HCEC 1CT (cell line): ENCODE data around the gene AP2B1.

ENCODE experiments used
- DNase-seq: peaks from one replicate; pipeline ENCODE4 v3.0.0-alpha.2; 2017

Gene AP2B1

GRCh38 chr17:35750526-35751395 is 163.6 kb downstream of the AP2B1 start:
- no peak for DNase-seq

- peak; percentile 27 for DNase-seq
Measured at GRCh38 chr17:35751541-35751940, 164.4 kb downstream of the AP2B1 start.

- no peak for DNase-seq
Measured at GRCh38 chr17:35752471-35752870, 165.3 kb downstream of the AP2B1 start.

GRCh38 chr17:35752945-35753764 is 166.0 kb downstream of the AP2B1 start, which contains the start of gene GAS2L2:
Gene GAS2L2 (minus strand): TSS chr17:35753239. CDS start chr17:35752850, 389 bp downstream.
- DNase-seq = no peak

GRCh38 chr17:35757243-35757642 is 170.1 kb downstream of the AP2B1 start:
- no peak for DNase-seq

GRCh38 chr17:35760587-35760986 is 173.5 kb downstream of the AP2B1 start, which contains the start of gene C17orf50:
Gene C17orf50 (plus strand): TSS chr17:35760887. CDS start chr17:35760942, 55 bp downstream.
- no peak for DNase-seq

GRCh38 chr17:35761601-35762000 is 174.5 kb downstream of the AP2B1 start:
- DNase-seq = no peak

GRCh38 chr17:35763767-35764122 is 176.6 kb downstream of the AP2B1 start:
- no peak for DNase-seq

GRCh38 chr17:35764123-35764991 is 177.2 kb downstream of the AP2B1 start:
- DNase-seq = peak; percentile 77

- DNase-seq = no peak
Measured at GRCh38 chr17:35765086-35765710, 178.1 kb downstream of the AP2B1 start.

- DNase-seq = no peak
Measured at GRCh38 chr17:35765756-35766488, 178.8 kb downstream of the AP2B1 start.

GRCh38 chr17:35766489-35766877 is 179.4 kb downstream of the AP2B1 start:
- no peak for DNase-seq

- DNase-seq = peak; percentile 54
Measured at GRCh38 chr17:35766903-35767510, 179.9 kb downstream of the AP2B1 start.

- DNase-seq = no peak
Measured at GRCh38 chr17:35768797-35769196, 181.7 kb downstream of the AP2B1 start.

- DNase-seq = no peak
Measured at GRCh38 chr17:35769895-35770486, 182.9 kb downstream of the AP2B1 start.

- DNase-seq = no peak
Measured at GRCh38 chr17:35773129-35773528, 186.0 kb downstream of the AP2B1 start.

GRCh38 chr17:35773679-35774425 is 186.7 kb downstream of the AP2B1 start:
- DNase-seq = no peak

- no peak for DNase-seq
Measured at GRCh38 chr17:35774499-35774898, 187.4 kb downstream of the AP2B1 start.

- no peak for DNase-seq
Measured at GRCh38 chr17:35775039-35775438, 187.9 kb downstream of the AP2B1 start.

- no peak for DNase-seq
Measured at GRCh38 chr17:35775583-35775982, 188.5 kb downstream of the AP2B1 start.
